Body of pancreas (tissue), 4 donors: Measurements from ENCODE around the gene PPP3CB.

Source experiments
- POLR2A ChIP-seq, 3 donors: fragments of 450-650 bp; IDR thresholded peaks; one replicate each; pipeline ENCODE4 v1.6.1; 2016; ENCODE audit warnings: antibody characterized with exemption in 3 of 3, mild to moderate bottlenecking in 2 of 3
- TF ChIP-seq, protein P1 (sequence below), 7 experiments: fragments of 450-650 bp in 4 of 7; fragments of 200-600 bp in 3 of 7; sonication (generic) in 3 of 7; IDR thresholded peaks; one replicate each; pipeline ENCODE4 v1.5.1; 2016 to 2019; ENCODE audit warnings: antibody characterized with exemption in 7 of 7

DNA sequence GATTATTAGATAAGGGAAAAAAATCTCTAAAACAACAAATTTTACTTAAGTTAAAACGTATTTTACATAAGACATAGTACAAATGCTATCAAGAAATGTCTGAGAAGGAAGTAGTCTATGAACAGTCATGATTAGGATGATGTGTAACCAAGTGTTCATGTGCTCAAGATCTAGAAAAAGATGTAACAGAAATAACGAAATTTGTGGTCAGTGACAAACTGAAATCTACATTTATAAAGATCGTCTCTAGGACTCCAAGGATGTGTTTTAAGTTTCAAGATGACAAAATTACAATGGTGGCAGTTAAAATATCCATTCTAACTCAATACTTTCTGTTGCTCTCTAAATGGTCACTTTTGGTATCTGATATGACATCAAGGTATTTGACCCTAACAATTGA is 17.2 kb downstream of the PPP3CB start:
- TF ChIP-seq, protein P1, sequence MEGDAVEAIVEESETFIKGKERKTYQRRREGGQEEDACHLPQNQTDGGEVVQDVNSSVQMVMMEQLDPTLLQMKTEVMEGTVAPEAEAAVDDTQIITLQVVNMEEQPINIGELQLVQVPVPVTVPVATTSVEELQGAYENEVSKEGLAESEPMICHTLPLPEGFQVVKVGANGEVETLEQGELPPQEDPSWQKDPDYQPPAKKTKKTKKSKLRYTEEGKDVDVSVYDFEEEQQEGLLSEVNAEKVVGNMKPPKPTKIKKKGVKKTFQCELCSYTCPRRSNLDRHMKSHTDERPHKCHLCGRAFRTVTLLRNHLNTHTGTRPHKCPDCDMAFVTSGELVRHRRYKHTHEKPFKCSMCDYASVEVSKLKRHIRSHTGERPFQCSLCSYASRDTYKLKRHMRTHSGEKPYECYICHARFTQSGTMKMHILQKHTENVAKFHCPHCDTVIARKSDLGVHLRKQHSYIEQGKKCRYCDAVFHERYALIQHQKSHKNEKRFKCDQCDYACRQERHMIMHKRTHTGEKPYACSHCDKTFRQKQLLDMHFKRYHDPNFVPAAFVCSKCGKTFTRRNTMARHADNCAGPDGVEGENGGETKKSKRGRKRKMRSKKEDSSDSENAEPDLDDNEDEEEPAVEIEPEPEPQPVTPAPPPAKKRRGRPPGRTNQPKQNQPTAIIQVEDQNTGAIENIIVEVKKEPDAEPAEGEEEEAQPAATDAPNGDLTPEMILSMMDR (IDR thresholded peaks at IDR 0.05) = no peak
- no peak for TF ChIP-seq POLR2A (IDR thresholded peaks at IDR 0.05)
